ENCODE measurements around the gene ABCC4.

Gene ABCC4

DNA sequence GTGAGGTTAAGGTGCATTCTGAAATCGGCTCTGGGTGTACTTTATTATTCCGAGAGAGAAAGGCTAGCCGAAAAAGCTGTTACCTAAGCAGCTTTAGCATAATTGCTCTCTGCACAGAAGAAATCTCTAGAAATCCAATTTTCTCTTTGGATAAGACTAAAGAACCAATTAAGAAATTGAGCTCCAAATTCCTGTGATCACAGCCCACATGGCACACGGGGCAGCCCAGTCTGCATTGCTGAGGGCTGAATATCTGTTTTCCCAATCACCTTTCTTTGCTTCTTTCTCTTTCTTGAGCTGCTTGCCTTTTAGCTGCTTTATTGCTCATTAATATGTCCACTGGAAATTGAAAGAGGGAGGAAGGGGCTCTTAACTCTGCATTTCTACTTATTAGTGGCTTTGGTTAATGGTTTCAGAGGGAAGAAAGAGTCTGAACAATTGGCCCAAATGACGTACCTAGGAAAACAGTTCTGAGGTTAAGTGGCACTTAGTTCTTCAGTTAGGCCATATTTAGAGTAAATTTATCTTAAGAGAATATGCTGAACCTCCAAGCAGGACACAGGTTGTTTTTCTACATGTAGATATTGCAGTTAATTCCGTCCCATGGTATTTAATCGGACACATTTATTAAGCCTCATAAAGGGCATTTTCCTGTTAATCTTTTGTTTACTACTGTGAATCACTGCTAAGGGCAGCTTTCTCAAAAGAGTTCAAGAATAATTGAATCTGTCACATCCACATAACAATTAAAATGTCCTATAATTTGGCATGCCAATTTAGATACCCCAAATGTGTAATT is 265.7 kb downstream of the ABCC4 start:
- DNase-seq, result peak; percentile 15 to 72 (median 23)

DNA sequence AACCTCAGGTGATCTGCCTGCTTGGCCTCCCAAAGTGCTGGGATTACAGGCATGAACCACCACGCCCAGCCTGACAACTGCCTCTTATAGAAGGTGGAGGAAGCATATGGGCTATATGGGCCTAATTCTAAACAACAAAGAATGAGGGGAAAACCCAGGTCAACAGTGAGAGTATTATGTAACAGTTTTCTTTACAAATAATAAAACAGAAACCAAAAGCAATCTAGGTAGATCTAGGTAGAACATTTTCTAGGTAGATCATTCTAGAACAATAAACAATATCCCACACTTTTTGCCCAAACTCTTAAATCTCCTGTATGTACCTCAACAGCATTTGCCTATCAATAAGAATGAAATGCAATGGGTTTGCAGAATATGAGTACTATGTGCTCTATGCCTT is 267.4 kb downstream of the ABCC4 start:
- DNase-seq, result no peak

DNA sequence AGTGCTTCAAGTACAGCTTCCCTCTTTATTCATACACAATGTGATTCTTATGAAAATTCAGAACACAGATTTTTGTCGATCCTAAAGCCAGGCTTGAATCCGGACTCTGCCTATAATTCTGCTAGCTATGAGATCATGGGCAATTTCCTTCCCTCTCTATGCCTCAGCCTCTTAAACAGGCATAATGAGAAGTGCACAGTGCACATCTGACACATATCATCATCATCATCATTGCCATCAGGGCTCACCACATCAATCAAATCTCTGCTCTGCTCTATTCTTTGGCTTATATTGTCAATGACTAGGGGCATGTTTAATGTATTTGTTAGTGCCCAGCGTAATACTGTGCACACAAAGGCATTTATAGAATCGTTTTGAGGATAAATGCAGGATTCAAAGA is 269.1 kb downstream of the ABCC4 start:
- DNase-seq, result no peak

GRCh38 chr13:95030821-95031343 is 270.4 kb downstream of the ABCC4 start:
- DNase-seq, result no peak

DNA sequence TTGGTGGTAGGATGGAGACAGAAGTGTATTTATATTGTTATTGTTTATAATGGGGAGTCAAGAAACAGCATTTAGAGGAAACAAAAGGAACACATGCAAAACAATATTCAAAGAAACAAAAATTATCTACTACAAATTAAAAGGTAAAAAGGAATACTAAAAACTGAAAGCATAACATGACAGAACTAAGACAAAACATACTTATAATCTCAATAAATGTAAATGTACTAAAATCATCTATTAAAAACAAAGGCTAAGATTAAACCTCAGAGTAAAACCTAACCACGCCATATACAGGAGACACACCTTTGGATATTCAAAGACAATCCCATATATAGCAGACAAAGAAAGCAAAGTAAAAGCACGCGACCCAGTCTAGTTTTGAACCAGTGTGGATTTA is 273.6 kb downstream of the ABCC4 start:
- no peak for DNase-seq

DNA sequence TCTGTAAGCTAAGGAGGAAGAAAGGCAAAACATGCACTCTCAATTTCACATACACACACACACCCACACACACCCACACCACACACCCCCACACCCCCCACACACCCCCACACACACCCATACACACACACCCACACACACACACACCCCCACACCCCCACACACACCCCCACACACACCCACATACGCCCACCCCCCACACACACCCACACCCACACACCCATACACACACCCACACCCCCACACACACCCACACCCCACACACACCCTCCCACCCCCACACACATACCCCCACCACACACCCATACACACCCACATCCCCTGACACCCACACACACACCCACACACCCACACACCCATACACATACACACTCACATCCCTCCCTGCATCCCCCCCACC is 276.1 kb downstream of the ABCC4 start:
- no peak for DNase-seq

DNA sequence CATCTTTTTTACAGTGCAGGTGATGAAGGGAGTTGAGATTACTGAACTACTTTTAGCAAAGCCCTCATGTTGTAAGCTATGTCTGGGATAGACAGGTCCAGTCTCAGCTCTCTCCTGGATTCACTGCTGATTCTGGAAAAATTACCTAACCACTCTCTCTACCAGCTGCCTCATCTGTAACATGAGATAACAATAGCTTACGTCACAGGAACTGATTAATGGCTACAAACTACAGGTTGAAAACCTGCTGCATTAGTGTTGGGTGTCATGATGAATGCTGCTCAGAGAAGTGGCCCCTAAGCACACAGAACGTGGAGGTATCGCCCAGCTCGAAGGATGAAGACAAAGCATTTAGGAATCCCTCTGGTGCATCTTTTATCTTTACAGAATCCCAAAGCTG is 277.8 kb downstream of the ABCC4 start:
- DNase-seq, result peak; percentile 60 to 89 (median 72)

DNA sequence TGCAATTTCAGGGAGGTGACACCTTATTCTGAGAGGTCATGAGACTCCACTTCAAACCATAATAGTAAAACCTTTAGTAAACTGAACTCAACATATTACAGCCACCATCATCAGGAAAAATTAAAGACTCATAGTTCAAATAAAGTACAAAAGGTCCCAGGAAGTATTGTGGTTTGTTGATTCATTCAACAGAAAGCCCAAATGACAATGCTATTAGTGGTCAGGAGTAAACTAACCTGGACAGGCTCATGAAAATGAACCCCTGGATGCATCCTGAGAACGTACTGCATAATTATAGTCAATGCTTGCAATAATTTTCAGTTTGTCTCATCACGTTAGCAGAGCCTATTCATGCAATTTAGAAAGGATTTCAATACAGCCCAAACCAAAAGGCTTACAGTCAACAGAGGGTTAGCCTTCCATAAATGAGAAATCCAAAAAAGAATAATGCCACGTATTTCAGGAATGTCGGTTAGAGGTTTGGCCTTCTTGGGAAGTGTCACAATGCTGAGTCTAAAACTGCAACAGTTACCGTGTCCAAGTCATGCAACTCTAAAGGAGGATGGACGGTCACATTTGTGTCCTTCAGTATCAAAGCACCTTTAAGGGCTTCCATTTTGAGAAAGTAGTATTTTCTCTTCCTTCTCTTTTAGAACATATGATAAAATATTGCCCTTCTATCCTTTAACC is 280.8 kb downstream of the ABCC4 start:
- no peak for DNase-seq

DNA sequence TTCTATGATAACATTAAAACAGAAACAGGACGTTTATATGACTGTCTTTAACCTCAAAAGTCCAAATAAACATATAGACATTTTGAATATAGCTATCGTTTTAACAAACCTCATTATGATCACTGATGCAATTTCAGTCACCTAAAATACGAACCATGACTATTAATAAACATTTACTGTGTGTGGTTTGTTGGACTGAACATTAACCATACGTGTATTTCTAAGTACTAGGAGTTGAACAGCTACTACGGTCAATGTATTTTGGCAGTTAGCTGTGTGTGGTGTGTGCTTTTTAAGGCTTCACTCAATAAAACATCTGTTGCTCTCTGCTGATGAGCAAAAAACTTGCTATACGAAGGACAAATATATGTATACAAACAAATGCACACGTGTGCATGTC is 281.4 kb downstream of the ABCC4 start:
- DNase-seq, result no peak

DNA sequence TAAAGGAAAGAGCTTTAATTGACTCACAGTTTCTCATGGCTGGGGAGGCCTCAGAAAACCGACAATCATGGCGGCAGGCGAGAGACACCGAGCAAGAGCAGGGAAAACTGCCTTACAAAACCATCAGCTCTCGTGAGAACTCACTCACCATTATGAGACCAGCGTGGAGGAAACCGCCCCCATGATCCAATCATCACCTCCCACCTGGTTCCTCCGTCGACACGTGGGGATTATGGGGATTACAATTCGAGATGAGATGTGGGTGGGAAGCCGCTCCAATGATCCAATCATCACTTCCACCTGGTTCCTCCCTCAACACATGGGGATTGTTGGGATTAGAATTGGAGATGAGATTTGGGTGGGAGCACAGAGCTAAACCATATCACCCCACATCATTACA is 293.9 kb downstream of the ABCC4 start:
- no peak for DNase-seq

GRCh38 chr13:95005300-95005699 is 296.0 kb downstream of the ABCC4 start:
- no peak for DNase-seq

DNA sequence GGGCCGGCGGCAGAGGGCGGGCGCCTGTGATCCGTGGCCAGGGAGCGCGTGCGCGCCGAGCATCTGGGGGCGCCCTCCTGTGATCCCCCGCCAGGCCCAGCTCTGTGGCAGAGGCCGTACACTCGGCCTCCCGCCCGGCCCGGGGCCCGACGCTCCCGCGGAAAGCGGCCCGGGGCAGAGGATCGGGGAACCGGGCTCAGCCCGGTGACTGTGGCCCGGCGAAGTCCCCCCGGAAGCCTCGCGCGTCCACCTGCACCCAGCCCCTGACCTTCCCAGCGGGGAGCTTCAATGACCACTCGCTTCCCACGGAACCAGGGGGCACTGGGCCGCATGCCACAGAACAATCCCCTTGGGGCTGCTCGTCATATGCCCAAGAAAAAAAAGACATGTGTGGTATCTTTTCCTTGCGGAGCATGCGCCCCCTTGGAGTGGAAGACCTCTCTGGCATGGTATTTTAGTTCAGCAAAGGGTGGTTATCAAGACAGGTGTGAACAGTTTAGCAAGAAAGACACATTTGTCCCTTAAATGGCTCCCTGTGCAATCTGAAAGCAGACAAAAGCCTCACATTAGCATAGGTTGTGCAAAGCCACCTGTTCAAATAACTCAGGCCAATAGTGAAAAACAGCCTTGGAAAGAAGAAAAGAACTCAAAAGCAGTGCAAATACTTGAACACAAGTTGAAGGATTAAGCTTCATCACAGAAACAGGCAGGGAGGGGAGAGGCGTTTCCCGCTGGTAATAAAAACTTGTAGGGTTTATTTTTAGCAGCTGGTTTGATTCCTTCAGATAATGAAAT is 298.0 kb downstream of the ABCC4 start:
- DNase-seq, result peak; percentile 90 to 98 (median 93)

DNA sequence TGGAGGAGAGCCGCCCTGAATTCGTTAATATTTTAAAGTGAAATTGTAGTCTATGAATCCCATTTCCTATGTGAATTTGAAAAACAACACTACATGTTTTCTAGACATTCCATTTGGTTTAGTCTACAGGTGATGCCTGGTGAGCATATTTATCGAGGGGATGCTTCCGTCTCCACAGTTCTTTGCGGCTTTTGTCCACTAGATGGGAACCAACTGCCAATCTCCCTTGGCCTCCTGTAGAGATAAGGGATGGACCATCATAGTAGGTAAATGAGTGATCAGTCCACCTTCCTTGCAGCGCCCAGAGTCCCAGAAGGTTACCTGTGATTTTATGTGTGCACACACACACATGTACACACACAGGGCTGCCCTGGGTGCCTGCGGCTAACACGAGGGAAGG is 299.1 kb downstream of the ABCC4 start:
- DNase-seq, result peak in 2 of 3 experiments; percentile 50 to 60

GRCh38 chr13:94999871-95000270 is 301.4 kb downstream of the ABCC4 start:
- no peak for DNase-seq

GRCh38 chr13:94997126-94997525 is 304.1 kb downstream of the ABCC4 start:
- DNase-seq, result no peak

GRCh38 chr13:94996445-94996844 is 304.8 kb downstream of the ABCC4 start:
- DNase-seq, result no peak

DNA sequence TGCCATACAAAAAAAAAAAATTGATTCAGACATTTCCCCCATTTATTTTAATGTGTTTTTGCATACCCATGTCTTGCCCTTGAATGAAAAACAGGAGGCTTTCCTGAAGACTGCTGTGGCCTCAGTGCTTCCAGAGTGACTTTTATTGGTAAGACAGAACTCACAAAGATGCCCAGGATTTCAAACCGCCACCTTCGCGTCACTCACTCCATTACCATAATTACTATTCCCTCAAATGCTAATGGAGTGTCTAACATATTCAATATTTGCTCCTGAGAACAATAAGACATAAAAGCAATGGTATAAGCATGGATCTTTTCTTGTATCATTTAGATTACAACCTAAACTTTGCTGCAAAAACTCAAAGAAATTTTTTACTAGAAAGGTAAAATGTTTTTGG is 306.7 kb downstream of the ABCC4 start:
- no peak for DNase-seq

- DNase-seq, result no peak
These were observed 307.6 kb downstream of the ABCC4 start for GRCh38 chr13:94993616-94994015.

GRCh38 chr13:94992036-94992960 is 309.0 kb downstream of the ABCC4 start:
- no peak for DNase-seq

GRCh38 chr13:94988654-94989053 is 312.6 kb downstream of the ABCC4 start:
- DNase-seq, result peak in 1 of 3 experiments; percentile 93

DNA sequence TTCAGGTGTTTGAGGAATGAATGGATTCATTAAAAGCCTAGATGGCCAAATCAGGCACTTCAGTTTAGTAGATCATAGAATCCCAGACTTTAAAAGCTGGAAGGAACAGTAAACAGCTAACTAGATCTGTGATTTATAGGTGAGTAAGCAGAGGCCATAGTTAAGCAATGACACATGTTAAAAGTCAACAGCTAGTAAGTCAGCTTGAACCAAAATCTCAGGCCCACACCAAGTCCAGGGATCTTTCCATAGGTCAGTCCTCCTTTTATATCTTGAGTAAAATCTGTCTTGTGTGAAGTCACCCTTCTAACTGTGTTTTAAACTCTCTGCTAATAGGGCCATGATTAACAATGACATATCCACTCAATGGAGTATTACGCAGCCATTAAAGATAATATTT is 313.4 kb downstream of the ABCC4 start:
- DNase-seq, result no peak

GRCh38 chr13:94987081-94987480 is 314.2 kb downstream of the ABCC4 start:
- DNase-seq, result no peak

Measured in NCI-H1417 (cell line).